ENCODE data around the gene EML6.

The EML6 gene

DNA sequence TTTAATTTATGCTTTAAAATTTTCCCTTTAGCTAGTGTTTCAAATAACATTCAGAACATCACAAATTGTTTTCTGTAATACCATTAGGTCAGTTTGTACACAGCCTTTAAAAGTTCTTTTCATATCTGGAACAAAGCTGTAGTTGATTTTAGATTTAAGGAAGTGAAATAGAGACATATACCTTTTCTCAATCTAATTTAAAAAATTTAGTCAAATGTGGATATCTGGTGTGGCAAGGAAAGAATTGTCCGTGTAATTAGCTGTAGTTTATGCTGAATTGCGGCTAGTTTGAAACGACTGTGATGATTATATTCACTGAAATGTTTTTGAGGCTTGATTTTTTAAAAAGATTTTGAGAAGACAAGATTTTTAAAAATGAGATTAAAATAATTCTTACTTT, 59.9 kb downstream of the EML6 start:
- Histone ChIP-seq H3K4me1 (ENCODE audit: low read length) (peaks cover 20% of the 10 kb centered on the region), H3K4me3 (ENCODE audit: low read length) (no peak overlapping the region), H2AFZ (ENCODE audit: low read depth, low read length) (no peak overlapping the region)

DNA sequence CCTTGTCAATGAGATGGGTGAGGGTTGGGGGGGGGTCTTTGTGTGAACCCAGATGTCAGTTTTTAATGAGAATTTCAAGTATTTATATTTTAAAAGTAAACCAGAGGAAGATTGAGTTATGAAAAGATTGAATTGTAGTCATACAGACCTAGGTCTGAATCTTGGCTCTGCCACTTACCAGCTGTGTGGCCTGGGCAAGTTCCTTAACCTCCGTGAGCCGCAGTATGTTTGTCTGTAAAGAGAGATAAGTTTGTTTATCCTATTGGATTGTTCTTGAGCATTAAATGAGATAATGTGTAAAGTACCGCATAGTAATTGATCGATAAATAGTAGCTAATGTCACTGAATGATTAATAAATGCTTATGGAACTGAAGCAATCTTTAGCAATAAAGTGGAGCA, 63.8 kb downstream of the EML6 start:
- no peak overlapping the region for H3K27ac ChIP-seq (ENCODE audit: low read length)
- H3K9me3 ChIP-seq (ENCODE audit: insufficient read depth, low read length) = no peaks in the 10 kb centered on the region
- TF ChIP-seq, protein P1, sequence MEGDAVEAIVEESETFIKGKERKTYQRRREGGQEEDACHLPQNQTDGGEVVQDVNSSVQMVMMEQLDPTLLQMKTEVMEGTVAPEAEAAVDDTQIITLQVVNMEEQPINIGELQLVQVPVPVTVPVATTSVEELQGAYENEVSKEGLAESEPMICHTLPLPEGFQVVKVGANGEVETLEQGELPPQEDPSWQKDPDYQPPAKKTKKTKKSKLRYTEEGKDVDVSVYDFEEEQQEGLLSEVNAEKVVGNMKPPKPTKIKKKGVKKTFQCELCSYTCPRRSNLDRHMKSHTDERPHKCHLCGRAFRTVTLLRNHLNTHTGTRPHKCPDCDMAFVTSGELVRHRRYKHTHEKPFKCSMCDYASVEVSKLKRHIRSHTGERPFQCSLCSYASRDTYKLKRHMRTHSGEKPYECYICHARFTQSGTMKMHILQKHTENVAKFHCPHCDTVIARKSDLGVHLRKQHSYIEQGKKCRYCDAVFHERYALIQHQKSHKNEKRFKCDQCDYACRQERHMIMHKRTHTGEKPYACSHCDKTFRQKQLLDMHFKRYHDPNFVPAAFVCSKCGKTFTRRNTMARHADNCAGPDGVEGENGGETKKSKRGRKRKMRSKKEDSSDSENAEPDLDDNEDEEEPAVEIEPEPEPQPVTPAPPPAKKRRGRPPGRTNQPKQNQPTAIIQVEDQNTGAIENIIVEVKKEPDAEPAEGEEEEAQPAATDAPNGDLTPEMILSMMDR (IDR thresholded peaks at IDR 0.05; ENCODE audit: low read depth, low read length) = no peak
- TF ChIP-seq EZH2phosphoT487 (IDR thresholded peaks at IDR 0.05; ENCODE audit: low read depth) = no peak
- no peak overlapping the region for H3K4me3 ChIP-seq (ENCODE audit: low read length)
- H3K79me2 ChIP-seq (ENCODE audit: low read length) = no peaks in the 10 kb centered on the region
- no peak overlapping the region for H3K9ac ChIP-seq (ENCODE audit: low read length)
- no peaks in the 10 kb centered on the region for H4K20me1 ChIP-seq (ENCODE audit: insufficient read depth, low read length)
- H3K4me2 ChIP-seq (ENCODE audit: low read length) = no peak overlapping the region
- H3K27me3 ChIP-seq (ENCODE audit: low read depth, low read length) = peaks cover 5% of the 10 kb centered on the region; the same call in 1 of the 2 replicates
- H3K36me3 ChIP-seq (replicated peaks; ENCODE audit: low read depth, low read length) = no peaks in the 10 kb centered on the region
- H3K4me1 ChIP-seq (ENCODE audit: low read length) = peaks cover 23% of the 10 kb centered on the region
- H2AFZ ChIP-seq (ENCODE audit: low read depth, low read length) = no peak overlapping the region

More for the DNA sequence above, 59.9 kb downstream of the EML6 start:
- no peaks in the 10 kb centered on the region for H3K9me3 ChIP-seq (ENCODE audit: insufficient read depth, low read length)
- no peak overlapping the region for H3K27ac ChIP-seq (ENCODE audit: low read length)
- 0 out of 2 replicates have a peak, but pooled peaks cover 1% of the 10 kb centered on the region for H3K27me3 ChIP-seq (ENCODE audit: low read depth, low read length)
- H3K36me3 ChIP-seq (replicated peaks; ENCODE audit: low read depth, low read length) = no peaks in the 10 kb centered on the region
- no peak overlapping the region for H3K9ac ChIP-seq (ENCODE audit: low read length)
- H3K79me2 ChIP-seq (ENCODE audit: low read length) = no peaks in the 10 kb centered on the region
- no peaks in the 10 kb centered on the region for H4K20me1 ChIP-seq (ENCODE audit: insufficient read depth, low read length)
- peak overlapping the region; percentile 35 for H3K4me2 ChIP-seq (ENCODE audit: low read length)
- TF ChIP-seq, protein P1 (IDR thresholded peaks at IDR 0.05; ENCODE audit: low read depth, low read length) = no peak
- TF ChIP-seq EZH2phosphoT487 (IDR thresholded peaks at IDR 0.05; ENCODE audit: low read depth) = no peak

DNA sequence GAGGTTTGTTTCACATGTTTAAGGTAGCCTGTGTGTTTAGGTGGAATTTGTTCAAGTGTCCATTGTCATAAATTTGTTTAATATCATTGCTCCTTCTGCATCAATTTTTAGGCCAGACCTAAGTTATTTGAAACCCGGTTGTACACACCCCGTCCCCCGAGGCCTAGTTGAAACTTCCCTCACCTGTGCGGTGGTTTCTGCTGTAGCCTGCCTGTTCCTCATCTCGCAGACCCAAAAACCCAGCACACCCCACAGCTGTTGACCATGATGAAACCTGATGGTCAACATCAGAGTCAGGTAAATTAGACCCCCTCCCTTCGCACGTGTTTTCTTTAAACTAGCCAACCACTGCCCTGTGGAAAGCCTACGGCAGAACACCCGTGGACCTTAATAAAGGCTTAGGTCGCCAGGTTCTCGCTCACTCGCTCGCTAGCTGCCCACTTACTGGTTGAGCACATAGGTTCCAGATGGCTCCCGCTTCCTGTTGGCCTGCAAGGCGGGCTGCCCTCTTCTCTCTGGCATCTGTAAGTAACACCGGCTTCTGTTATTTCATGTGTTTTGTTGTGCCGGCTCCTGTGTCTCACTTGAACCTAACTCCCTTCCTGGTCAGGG, 64.4 kb downstream of the EML6 start:
- Histone ChIP-seq H2AFZ (ENCODE audit: low read depth, low read length) (no peak overlapping the region), H3K36me3 (replicated peaks; ENCODE audit: low read depth, low read length) (no peaks in the 10 kb centered on the region), H4K20me1 (ENCODE audit: insufficient read depth, low read length) (no peaks in the 10 kb centered on the region), H3K79me2 (ENCODE audit: low read length) (no peaks in the 10 kb centered on the region), H3K9me3 (ENCODE audit: insufficient read depth, low read length) (no peaks in the 10 kb centered on the region), H3K4me1 (ENCODE audit: low read length) (peaks cover 22% of the 10 kb centered on the region), H3K27ac (ENCODE audit: low read length) (no peak overlapping the region), H3K4me2 (ENCODE audit: low read length) (no peak overlapping the region), H3K4me3 (ENCODE audit: low read length) (no peak overlapping the region), H3K27me3 (ENCODE audit: low read depth, low read length) (peaks cover 7% of the 10 kb centered on the region; the same call in 1 of the 2 replicates), H3K9ac (ENCODE audit: low read length) (no peak overlapping the region)
- TF ChIP-seq, protein P1 (IDR thresholded peaks at IDR 0.05; ENCODE audit: low read depth, low read length) = no peak
- TF ChIP-seq EZH2phosphoT487 (IDR thresholded peaks at IDR 0.05; ENCODE audit: low read depth) = no peak

DNA sequence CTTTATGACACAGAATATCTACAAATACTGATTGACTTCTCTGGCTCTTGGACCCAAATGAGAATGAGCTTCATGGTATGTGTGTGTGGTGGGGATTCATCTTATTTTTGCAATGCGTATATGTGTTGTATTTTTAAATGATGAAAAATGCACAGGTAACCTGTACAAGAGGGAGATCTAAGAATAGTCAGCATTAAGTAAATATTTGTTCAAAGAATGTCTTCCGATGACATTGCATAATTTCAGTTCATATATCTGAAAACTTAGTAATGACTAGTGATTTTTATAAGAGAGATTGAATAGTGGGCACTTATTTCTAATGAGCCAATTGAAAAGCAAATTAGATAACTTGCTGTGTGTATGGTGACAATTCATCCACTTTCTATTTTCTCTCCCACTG, 66.4 kb downstream of the EML6 start:
- Histone ChIP-seq H3K4me1 (ENCODE audit: low read length) (peaks cover 10% of the 10 kb centered on the region), H3K27ac (ENCODE audit: low read length) (no peak overlapping the region), H3K4me2 (ENCODE audit: low read length) (peak overlapping the region; percentile 25; the same call in 1 of the 2 replicates), H3K9me3 (ENCODE audit: insufficient read depth, low read length) (no peaks in the 10 kb centered on the region), H3K36me3 (replicated peaks; ENCODE audit: low read depth, low read length) (no peaks in the 10 kb centered on the region), H2AFZ (ENCODE audit: low read depth, low read length) (no peak overlapping the region), H4K20me1 (ENCODE audit: insufficient read depth, low read length) (no peaks in the 10 kb centered on the region), H3K9ac (ENCODE audit: low read length) (no peak overlapping the region), H3K79me2 (ENCODE audit: low read length) (no peaks in the 10 kb centered on the region), H3K27me3 (ENCODE audit: low read depth, low read length) (peaks cover 12% of the 10 kb centered on the region), H3K4me3 (ENCODE audit: low read length) (0 out of 2 replicates have a peak overlapping the region, but pooled peaks have one; percentile 30)
- no peak for TF ChIP-seq EZH2phosphoT487 (IDR thresholded peaks at IDR 0.05; ENCODE audit: low read depth)
- TF ChIP-seq, protein P1 (IDR thresholded peaks at IDR 0.05; ENCODE audit: low read depth, low read length) = no peak
